GM12801 (cell line): ENCODE data around the gene PKN1.

Experiments used
- CTCF ChIP-seq: IDR thresholded peaks from one replicate; pipeline ENCODE4 v1.5.1; 2011; ENCODE audit warnings: control low read depth; ENCODE audit not compliant: insufficient read length; ENCODE audit errors: extremely low read depth

Gene PKN1

GRCh38 chr19:14432791-14433553 is at the start of gene PKN1:
Gene PKN1 (plus strand): TSS chr19:14433306. CDS start chr19:14433522, 216 bp downstream.
- TF ChIP-seq CTCF, result no peak

GRCh38 chr19:14383661-14384555 is 49.2 kb upstream of the PKN1 start:
- no peak for TF ChIP-seq CTCF

GRCh38 chr19:14385492-14385891 is 47.6 kb upstream of the PKN1 start:
- TF ChIP-seq CTCF, result no peak

GRCh38 chr19:14390548-14390947 is 42.6 kb upstream of the PKN1 start:
- no peak for TF ChIP-seq CTCF

- TF ChIP-seq CTCF, result no peak
Observed at GRCh38 chr19:14391156-14391821, 41.8 kb upstream of the PKN1 start.

GRCh38 chr19:14393329-14393728 is 39.8 kb upstream of the PKN1 start:
- no peak for TF ChIP-seq CTCF

GRCh38 chr19:14394167-14394566 is 38.9 kb upstream of the PKN1 start:
- no peak for TF ChIP-seq CTCF
